ENCODE results near the gene UGT1A3.
"Not testable (repeated sequence)": the region's sequence is repeated elsewhere in the genome, so short reads cannot be mapped to it uniquely, and the experiment has no call there.

The UGT1A3 gene

GRCh38 chr2:233700028-233700635 is 28.7 kb upstream of the UGT1A3 start:
- TF ChIP-seq CTCF (IDR thresholded peaks at IDR 0.05; ENCODE audit: low read depth, low read length): no peak
- Histone ChIP-seq H3K27ac (no peak overlapping the region), H3K4me3 (ENCODE audit: low read depth, low read length) (no peak overlapping the region), H3K27me3 (ENCODE audit: insufficient read depth, low read depth, severe bottlenecking) (no peaks in the 10 kb centered on the region), H3K36me3 (no peaks in the 10 kb centered on the region), H3K9me3 (ENCODE audit: severe bottlenecking) (peaks cover 2% of the 10 kb centered on the region)
- DNase-seq: no peak

- not testable (repeated sequence) for H3K27ac ChIP-seq
Observed at GRCh38 chr2:233700842-233701241, 28.0 kb upstream of the UGT1A3 start.

GRCh38 chr2:233702238-233702637 is 26.6 kb upstream of the UGT1A3 start:
- DNase-seq: no peak
- Histone ChIP-seq H3K4me3 (ENCODE audit: low read depth, low read length) (no peak overlapping the region), H3K9me3 (ENCODE audit: severe bottlenecking) (peaks cover 2% of the 10 kb centered on the region), H3K27me3 (ENCODE audit: insufficient read depth, low read depth, severe bottlenecking) (no peaks in the 10 kb centered on the region), H3K27ac (no peak overlapping the region), H3K36me3 (no peaks in the 10 kb centered on the region)
- no peak for TF ChIP-seq CTCF (IDR thresholded peaks at IDR 0.05; ENCODE audit: low read depth, low read length)

More at GRCh38 chr2:233700842-233701241, 28.0 kb upstream of the UGT1A3 start:
- not testable (repeated sequence) for H3K27me3 ChIP-seq (ENCODE audit: insufficient read depth, low read depth, severe bottlenecking); H3K9me3 ChIP-seq (ENCODE audit: severe bottlenecking); H3K36me3 ChIP-seq; DNase-seq; H3K4me3 ChIP-seq (ENCODE audit: low read depth, low read length)

DNA sequence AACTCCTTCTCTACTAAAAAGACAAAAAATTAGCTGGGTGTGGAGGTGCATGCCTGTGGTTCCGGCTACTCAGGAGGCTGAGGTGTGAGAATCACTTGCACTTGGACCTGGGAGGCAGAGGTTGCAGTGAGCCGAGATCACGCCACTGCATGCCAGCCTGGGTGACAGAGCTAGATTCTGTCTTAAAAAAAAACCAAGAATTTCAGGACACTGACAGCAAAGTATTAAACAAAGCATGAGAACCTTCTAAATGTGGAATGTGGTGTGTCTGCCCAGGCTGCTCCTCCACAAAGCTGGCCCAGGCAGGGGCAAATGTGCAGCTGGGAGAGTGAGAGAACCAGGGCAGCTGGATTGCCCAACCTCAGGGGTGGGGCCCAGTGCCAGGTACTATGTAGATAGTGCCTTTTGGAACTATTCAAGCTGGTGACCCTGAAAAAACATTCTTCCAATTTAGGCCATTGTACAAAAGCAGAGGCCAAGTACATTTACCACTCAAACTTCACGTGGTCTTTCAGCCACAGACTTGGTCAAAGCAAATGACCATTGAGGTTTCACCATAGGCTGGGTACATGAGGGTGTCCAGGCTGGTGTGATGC is 22.8 kb upstream of the UGT1A3 start:
- DNase-seq: no peak
- Histone ChIP-seq H3K4me3 (ENCODE audit: low read depth, low read length) (no peak overlapping the region), H3K27me3 (ENCODE audit: insufficient read depth, low read depth, severe bottlenecking) (no peaks in the 10 kb centered on the region), H3K9me3 (ENCODE audit: severe bottlenecking) (peaks cover under 1% of the 10 kb centered on the region), H3K27ac (no peak overlapping the region), H3K36me3 (no peaks in the 10 kb centered on the region)
- TF ChIP-seq CTCF (IDR thresholded peaks at IDR 0.05; ENCODE audit: low read depth, low read length): no peak

DNA sequence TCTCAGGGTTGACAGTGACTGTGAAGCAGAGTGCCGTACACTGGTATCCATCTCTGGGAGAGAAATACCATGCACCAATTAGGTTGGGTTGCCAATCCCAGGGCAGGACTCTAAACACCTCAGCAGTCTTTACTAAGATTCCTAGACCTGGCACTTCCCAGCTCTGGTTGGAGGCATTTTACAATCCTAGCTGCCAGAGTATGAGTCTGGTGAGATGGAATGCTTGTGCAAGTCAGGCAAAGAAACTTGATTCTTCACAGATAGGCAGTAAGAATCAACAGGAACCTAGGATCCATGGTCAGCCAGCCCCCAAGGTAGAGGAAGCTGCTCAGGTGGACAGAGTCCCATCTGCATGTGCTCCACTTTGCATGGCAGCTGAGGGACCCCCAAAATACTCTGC is 22.1 kb upstream of the UGT1A3 start:
- H3K27me3 ChIP-seq (ENCODE audit: insufficient read depth, low read depth, severe bottlenecking): no peaks in the 10 kb centered on the region
- DNase-seq: no peak
- no peak for TF ChIP-seq CTCF (IDR thresholded peaks at IDR 0.05; ENCODE audit: low read depth, low read length)
- no peak overlapping the region for H3K4me3 ChIP-seq (ENCODE audit: low read depth, low read length)
- no peaks in the 10 kb centered on the region for H3K9me3 ChIP-seq (ENCODE audit: severe bottlenecking)
- H3K27ac ChIP-seq: no peak overlapping the region
- H3K36me3 ChIP-seq: no peaks in the 10 kb centered on the region

DNA sequence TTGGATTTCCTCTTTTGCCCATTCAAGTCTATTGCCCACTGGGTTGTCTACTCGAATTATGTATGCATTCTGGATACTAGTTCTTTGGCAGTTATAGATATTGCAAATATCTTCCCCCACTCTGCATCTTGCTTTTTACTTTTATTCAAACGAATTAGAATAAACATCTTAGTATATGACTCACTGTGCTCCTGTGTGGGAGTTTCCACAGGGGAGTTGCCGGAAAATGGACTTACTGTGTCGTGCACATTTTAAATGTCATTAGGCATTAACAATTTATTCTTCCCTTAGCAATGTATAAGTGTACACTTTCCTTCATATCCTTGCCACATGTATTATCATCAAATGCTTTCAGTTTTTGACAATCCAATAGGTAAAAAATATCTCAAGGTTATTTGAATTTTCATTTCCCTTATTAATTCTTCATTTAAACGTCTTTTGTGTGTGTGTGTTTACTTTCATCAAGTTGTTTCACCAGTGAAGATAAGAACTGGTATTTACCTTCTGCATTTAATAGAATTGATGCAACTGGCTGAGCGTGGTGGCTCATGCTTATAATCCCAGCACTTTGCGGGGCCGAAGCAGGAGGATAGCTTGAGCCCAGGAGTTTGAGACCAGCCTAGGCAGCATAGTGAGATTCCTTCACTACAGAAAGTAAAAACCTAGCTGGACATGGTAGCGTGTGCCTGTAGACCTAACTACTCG is 20.8 kb upstream of the UGT1A3 start:
- no peaks in the 10 kb centered on the region for H3K27me3 ChIP-seq (ENCODE audit: insufficient read depth, low read depth, severe bottlenecking)
- no peak overlapping the region for H3K27ac ChIP-seq
- no peak for TF ChIP-seq CTCF (IDR thresholded peaks at IDR 0.05; ENCODE audit: low read depth, low read length)
- H3K36me3 ChIP-seq: no peaks in the 10 kb centered on the region
- DNase-seq: no peak
- no peaks in the 10 kb centered on the region for H3K9me3 ChIP-seq (ENCODE audit: severe bottlenecking)
- H3K4me3 ChIP-seq (ENCODE audit: low read depth, low read length): no peak overlapping the region
